HepG2 (cell line): ENCODE results near the gene PMS1. TPM values are rescaled to one million over a fixed set of nuclear protein-coding genes. Genes with fewer than 3 reads are reported as not detected.

ENCODE experiments used
- ATAC-seq: fragments of 200-7000 bp; cut with Tn5 transposase; 3 replicates; pipeline ENCODE4 v1.9.1; 2020; ENCODE audit warnings: mild to moderate bottlenecking, moderate library complexity
- BruUV-seq: library from RNA; stranded (reverse); fragments of 400-500 nt; replicated peaks from 2 replicates; lab custom pipeline; 2021; lab: Mats Ljungman, UMichigan
- CTCF ChIA-PET: fragments of 300-600 bp; formaldehyde crosslinking; extraction: SDS; loops from one replicate; lab custom pipeline; 2021; ENCODE audit warnings: low total read pairs, inconsistent platforms, low intra/inter-chr PET ratio; lab: Yijun Ruan, JAX
- POLR2A ChIA-PET: fragments of 350-600 bp; sonication (Branson Sonifier 250); formaldehyde crosslinking; loops from one replicate; lab custom pipeline; 2020; ENCODE audit warnings: antibody characterized with exemption, inconsistent platforms; lab: Yijun Ruan, JAX
- DNase-seq: peaks from one replicate; pipeline ENCODE4 v3.0.0-alpha.2; 2015; ENCODE audit warnings: low spot score
- FAIRE-seq: peaks from 3 replicates; lab custom pipeline; 2011; peaks lifted over from hg19 to GRCh38; lab: Jason Lieb, UNC
- H2AFZ ChIP-seq: one replicate; pipeline ENCODE4 v1.6.1; 2011; ENCODE audit warnings: low read length, inconsistent platforms
- H3K27ac ChIP-seq: fragments of 300-600 bp; 3 replicates; pipeline ENCODE4 v1.8.0; 2011; ENCODE audit warnings: mixed run types, mild to moderate bottlenecking, mixed read lengths, low read length, inconsistent platforms; ENCODE audit not compliant: insufficient read depth; ENCODE audit errors: extremely low read length
- H3K27me3 ChIP-seq, 2 experiments: fragments of 200-600 bp in 1 of 2; 2 replicates in 1 of 2; 3 replicates in 1 of 2; pipeline versions ENCODE4 v1.6.0 to v1.8.0; 2011; ENCODE audit warnings: low read length in 2 of 2, mild to moderate bottlenecking in 2 of 2, moderate library complexity in 2 of 2, inconsistent platforms in 1 of 2; ENCODE audit not compliant: insufficient read depth in 2 of 2, control insufficient read depth in 1 of 2
- H3K36me3 ChIP-seq, 2 experiments: fragments of 200-600 bp in 1 of 2; replicated peaks in 1 of 2; 2 replicates in 1 of 2; 3 replicates in 1 of 2; pipeline versions ENCODE4 v1.5.1 to v1.8.0; 2011; ENCODE audit warnings: low read length in 2 of 2, inconsistent platforms in 1 of 2; ENCODE audit not compliant: insufficient read depth in 2 of 2, control insufficient read depth in 1 of 2
- H3K4me1 ChIP-seq: 2 replicates; pipeline ENCODE4 v1.5.1; 2012; ENCODE audit warnings: low read length, inconsistent platforms; ENCODE audit not compliant: insufficient read depth
- H3K4me2 ChIP-seq: 2 replicates; pipeline ENCODE4 v1.6.0; 2011; ENCODE audit warnings: low read depth, low read length, inconsistent platforms
- H3K4me3 ChIP-seq, 3 experiments: fragments of 200-600 bp in 1 of 3; sonication (generic), shearing (Covaris generic) in 1 of 3; replicated peaks in 1 of 3; 2 replicates each; pipeline ENCODE4 v1.5.1; 2011 to 2016; ENCODE audit warnings: low read length in 3 of 3, inconsistent platforms in 2 of 3, low read depth in 2 of 3, mild to moderate bottlenecking in 2 of 3, control low read depth in 1 of 3, mixed read lengths in 1 of 3; ENCODE audit not compliant: insufficient read depth in 1 of 3
- H3K79me2 ChIP-seq: one replicate; pipeline ENCODE4 v1.6.1; 2011; ENCODE audit warnings: low read length, inconsistent platforms; ENCODE audit not compliant: insufficient read depth
- H3K9ac ChIP-seq: 2 replicates; pipeline ENCODE4 v1.6.0; 2011; ENCODE audit warnings: mild to moderate bottlenecking, low read depth, low read length, inconsistent platforms; ENCODE audit not compliant: insufficient read depth
- H3K9me3 ChIP-seq: 2 replicates; pipeline ENCODE4 v1.5.1; 2012; ENCODE audit warnings: mild to moderate bottlenecking, low read length
- H4K20me1 ChIP-seq: 2 replicates; pipeline ENCODE4 v1.6.0; 2011; ENCODE audit warnings: inconsistent platforms, mild to moderate bottlenecking, low read length, moderate library complexity; ENCODE audit not compliant: insufficient read depth
- MIXL1 ChIP-seq: IDR thresholded peaks from 2 replicates; pipeline ENCODE4 v1.6.1; 2016
- RBAK ChIP-seq: sonication (generic); formaldehyde crosslinking; IDR thresholded peaks from 2 replicates; pipeline ENCODE4 v1.5.1; 2020; ENCODE audit warnings: mild to moderate bottlenecking, missing genetic modification reagents
- SRF ChIP-seq: IDR thresholded peaks from 2 replicates; pipeline ENCODE4 v1.6.1; 2011; ENCODE audit warnings: mild to moderate bottlenecking, low read depth, low read length, moderate library complexity
- STAG1 ChIP-seq: sonication (generic); formaldehyde crosslinking; IDR thresholded peaks from 2 replicates; pipeline ENCODE4 v1.4.0; 2020; ENCODE audit warnings: missing genetic modification reagents
- ZFP36 ChIP-seq: fragments of 150-350 bp; IDR thresholded peaks from 2 replicates; pipeline ENCODE4 v1.6.1; 2018; ENCODE audit warnings: borderline replicate concordance, low read length, low read depth; ENCODE audit not compliant: partially characterized antibody
- ZNF44 ChIP-seq: sonication (generic); formaldehyde crosslinking; IDR thresholded peaks from 2 replicates; pipeline ENCODE4 v1.5.1; 2020; ENCODE audit warnings: mild to moderate bottlenecking, missing genetic modification reagents
- ZNF543 ChIP-seq: sonication (generic); formaldehyde crosslinking; IDR thresholded peaks from 2 replicates; pipeline ENCODE4 v1.4.0; 2020; ENCODE audit warnings: mild to moderate bottlenecking, missing genetic modification reagents
- WGBS: methylation state at CpG from one replicate; pipeline ENCODE4 v1.1.6; 2017; ENCODE audit warnings: low lambda C conversion rate; 5-methylcytosine and 5-hydroxymethylcytosine counted together
- in situ Hi-C: cut with HindIII; loops from 2 replicates; pipeline ENCODE4 v1.10.0; 2017; ENCODE audit warnings: low pct_unique_long_range_greater_than_20kb; ENCODE audit not compliant: extremely low pct_ligation_motif_present
- intact Hi-C: fragments of 100-400 bp; cut with micrococcal nuclease; formaldehyde crosslinking; loops from one replicate; pipeline ENCODE4 v1.10.0; 2022; ENCODE audit not compliant: unreplicated experiment
- polyA plus RNA-seq, 8 experiments: library from polyadenylated mRNA; depleted of rRNA in 3 of 8; stranded (reverse) in 7 of 8; unstranded in 1 of 8; fragments of >200 nt; fragmentation: Illumina TruSeq in 4 of 8; extraction: Trizol in 4 of 8; gene quantifications; 2 replicates each; pipeline versions ENCODE4 v1.2.1 to v1.2.3, GENCODE V29; 2011 to 2016; ENCODE audit warnings: low read depth in 4 of 8, missing spikeins in 1 of 8, mixed read lengths in 1 of 8; ENCODE audit not compliant: insufficient read depth in 1 of 8
- total RNA-seq, 5 experiments: library from RNA; depleted of rRNA; stranded (reverse); fragments of >200 nt; fragmentation: Illumina TruSeq; extraction: Trizol; gene quantifications; 2 replicates each; pipeline ENCODE4 v1.2.3, GENCODE V29; 2016; ENCODE audit warnings: low read depth in 1 of 5
- TF ChIP-seq, protein P1 (sequence below): sonication (generic); formaldehyde crosslinking; IDR thresholded peaks from 2 replicates; pipeline ENCODE4 v1.5.0; 2020; ENCODE audit warnings: mild to moderate bottlenecking, missing genetic modification reagents, moderate library complexity
- TF ChIP-seq, protein P2 (sequence below): sonication (generic); formaldehyde crosslinking; conservative IDR thresholded peaks from 2 replicates; pipeline ENCODE4 v1.5.0; 2020; ENCODE audit warnings: missing genetic modification reagents

The PMS1 gene
- total and polyA plus RNA-seq, 2 of the 13 experiments (the other 11 are each of a cell fraction or from before 2014, with no cell fraction given): 14.6 to 39.9 TPM

- Histone ChIP-seq H4K20me1 (no peaks in the 10 kb centered on the region), H3K36me3 (peaks cover 11 to 65% of the 10 kb centered on the region in 2 experiments), H3K27ac (no peak overlapping the region), H3K4me3 (no peak overlapping the region), H3K9ac (no peak overlapping the region), H3K4me1 (no peaks in the 10 kb centered on the region), H3K79me2 (peaks cover 4% of the 10 kb centered on the region), H3K27me3 (no peaks in the 10 kb centered on the region), H2AFZ (no peak overlapping the region), H3K9me3 (no peaks in the 10 kb centered on the region), H3K4me2 (no peak overlapping the region)
- ChIA-PET POLR2A (interaction anchor here (2.0 kb wide), 1 partner anchor 14 kb away, joined by 6 read pairs; the partner anchor contains the start of genes ORMDL1 and PMS1), CTCF (interaction anchor here (1.2 kb wide), 1 partner anchor 382 kb away, joined by 3 read pairs; a partner anchor contains a TSS)
- WGBS: 96% methylated on average over 4 of the region's 4 CpGs
- FAIRE-seq: no peak
- TSS peak; percentile 5 for BruUV-seq
- intact Hi-C loops (loop anchor here (2.0 kb wide), 1 partner anchor 272 kb away; no protein-coding TSS in a partner anchor), in situ Hi-C loops (no loop called here)
- ATAC-seq: peak; percentile 72
- TF ChIP-seq ZNF44 (CRISPR knock-in tag): no peak
- peak; percentile 49 for TF ChIP-seq STAG1 (CRISPR knock-in tag)
- no peak for TF ChIP-seq ZFP36
- TF ChIP-seq, protein P1, sequence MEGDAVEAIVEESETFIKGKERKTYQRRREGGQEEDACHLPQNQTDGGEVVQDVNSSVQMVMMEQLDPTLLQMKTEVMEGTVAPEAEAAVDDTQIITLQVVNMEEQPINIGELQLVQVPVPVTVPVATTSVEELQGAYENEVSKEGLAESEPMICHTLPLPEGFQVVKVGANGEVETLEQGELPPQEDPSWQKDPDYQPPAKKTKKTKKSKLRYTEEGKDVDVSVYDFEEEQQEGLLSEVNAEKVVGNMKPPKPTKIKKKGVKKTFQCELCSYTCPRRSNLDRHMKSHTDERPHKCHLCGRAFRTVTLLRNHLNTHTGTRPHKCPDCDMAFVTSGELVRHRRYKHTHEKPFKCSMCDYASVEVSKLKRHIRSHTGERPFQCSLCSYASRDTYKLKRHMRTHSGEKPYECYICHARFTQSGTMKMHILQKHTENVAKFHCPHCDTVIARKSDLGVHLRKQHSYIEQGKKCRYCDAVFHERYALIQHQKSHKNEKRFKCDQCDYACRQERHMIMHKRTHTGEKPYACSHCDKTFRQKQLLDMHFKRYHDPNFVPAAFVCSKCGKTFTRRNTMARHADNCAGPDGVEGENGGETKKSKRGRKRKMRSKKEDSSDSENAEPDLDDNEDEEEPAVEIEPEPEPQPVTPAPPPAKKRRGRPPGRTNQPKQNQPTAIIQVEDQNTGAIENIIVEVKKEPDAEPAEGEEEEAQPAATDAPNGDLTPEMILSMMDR: peak; percentile 47
- TF ChIP-seq MIXL1: peak; percentile 55; the same call in 1 of the 2 replicates
- DNase-seq: peak; percentile 24
Observed at GRCh38 chr2:189798312-189799029, 14.2 kb downstream of the PMS1 start.

GRCh38 chr2:189799030-189799331 is 14.7 kb downstream of the PMS1 start:
- Histone ChIP-seq H3K9ac (no peak overlapping the region), H3K4me1 (no peaks in the 10 kb centered on the region), H3K79me2 (peaks cover 4% of the 10 kb centered on the region), H3K27ac (no peak overlapping the region), H3K4me3 (no peak overlapping the region), H3K4me2 (no peak overlapping the region), H3K36me3 (peaks cover 9 to 64% of the 10 kb centered on the region in 2 experiments), H3K27me3 (no peaks in the 10 kb centered on the region), H2AFZ (no peak overlapping the region), H3K9me3 (no peaks in the 10 kb centered on the region), H4K20me1 (no peaks in the 10 kb centered on the region)
- CTCF ChIA-PET: interaction anchor here (1.2 kb wide), 1 partner anchor 381 kb away, joined by 3 read pairs; a partner anchor contains a TSS
- no TSS peak for BruUV-seq
- intact Hi-C loops (loop anchor here (2.0 kb wide), 1 partner anchor 272 kb away; no protein-coding TSS in a partner anchor), in situ Hi-C loops (no loop called here)
- DNase-seq (no peak), FAIRE-seq (no peak), ATAC-seq (no peak)
- POLR2A ChIA-PET: interaction anchor here (2.0 kb wide), 1 partner anchor 15 kb away, joined by 6 read pairs; the partner anchor contains the start of genes ORMDL1 and PMS1
- TF ChIP-seq ZNF543 (CRISPR knock-in tag): no peak
- no peak for TF ChIP-seq RBAK (CRISPR knock-in tag)
- TF ChIP-seq, protein P2, sequence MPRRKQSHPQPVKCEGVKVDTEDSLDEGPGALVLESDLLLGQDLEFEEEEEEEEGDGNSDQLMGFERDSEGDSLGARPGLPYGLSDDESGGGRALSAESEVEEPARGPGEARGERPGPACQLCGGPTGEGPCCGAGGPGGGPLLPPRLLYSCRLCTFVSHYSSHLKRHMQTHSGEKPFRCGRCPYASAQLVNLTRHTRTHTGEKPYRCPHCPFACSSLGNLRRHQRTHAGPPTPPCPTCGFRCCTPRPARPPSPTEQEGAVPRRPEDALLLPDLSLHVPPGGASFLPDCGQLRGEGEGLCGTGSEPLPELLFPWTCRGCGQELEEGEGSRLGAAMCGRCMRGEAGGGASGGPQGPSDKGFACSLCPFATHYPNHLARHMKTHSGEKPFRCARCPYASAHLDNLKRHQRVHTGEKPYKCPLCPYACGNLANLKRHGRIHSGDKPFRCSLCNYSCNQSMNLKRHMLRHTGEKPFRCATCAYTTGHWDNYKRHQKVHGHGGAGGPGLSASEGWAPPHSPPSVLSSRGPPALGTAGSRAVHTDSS (CRISPR knock-in tag): no peak
- no peak for TF ChIP-seq SRF
